ENCODE results near the gene PARN. TPM values are rescaled to one million over a fixed set of nuclear protein-coding genes. Genes with fewer than 3 reads are reported as not detected.

Gene PARN
- total RNA-seq, 2 experiments from 2014 or later, result 36.4 to 40.0 TPM

GRCh38 chr16:14539156-14539555, 90.9 kb downstream of the PARN start:
- H3K36me3 Mint-ChIP-seq (ENCODE audit: low read depth), result peaks cover 25% of the 10 kb centered on the region
- peaks cover 3% of the 10 kb centered on the region for H3K9me3 Mint-ChIP-seq (ENCODE audit: insufficient read depth)
- no peak overlapping the region for H3K4me3 Mint-ChIP-seq
- DNase-seq (no peak), ATAC-seq (no peak)
- no peak overlapping the region for H3K27ac Mint-ChIP-seq
- no peaks in the 10 kb centered on the region for H3K27me3 Mint-ChIP-seq (ENCODE audit: low read depth)
- CTCF ChIA-PET, result no interaction called here
- POLR2A ChIA-PET, result no interaction called here
- no peaks in the 10 kb centered on the region for H3K4me1 Mint-ChIP-seq (ENCODE audit: low read depth)

DNA sequence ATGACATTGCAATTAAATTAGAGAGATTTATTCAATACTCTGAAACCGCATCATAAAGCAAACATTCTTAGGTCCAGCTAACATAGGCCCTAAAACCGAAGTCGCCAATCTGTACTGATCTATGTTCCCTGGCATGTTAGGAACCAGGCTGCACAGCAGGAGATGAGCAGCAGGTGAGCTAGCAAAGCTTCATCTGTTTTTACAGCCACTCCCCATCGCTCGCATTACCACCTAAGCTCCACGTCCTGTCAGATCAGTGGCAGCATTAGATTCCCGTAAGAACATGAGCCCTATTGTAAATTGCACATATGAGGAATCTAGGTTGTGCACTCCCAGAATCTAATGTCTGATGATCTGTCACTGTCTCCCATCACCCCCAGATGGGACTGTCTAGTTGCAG, 91.5 kb downstream of the PARN start:
- POLR2A ChIA-PET, result interaction anchor here (1.1 kb wide), 1 partner anchor 146 kb away, joined by 4 read pairs; no protein-coding TSS in a partner anchor
- no peaks in the 10 kb centered on the region for H3K4me1 Mint-ChIP-seq (ENCODE audit: low read depth)
- CTCF ChIA-PET, result no interaction called here
- no peak overlapping the region for H3K27ac Mint-ChIP-seq
- peaks cover 24% of the 10 kb centered on the region for H3K36me3 Mint-ChIP-seq (ENCODE audit: low read depth)
- DNase-seq (no peak), ATAC-seq (no peak)
- H3K4me3 Mint-ChIP-seq, result no peak overlapping the region
- H3K9me3 Mint-ChIP-seq (ENCODE audit: insufficient read depth), result peaks cover 3% of the 10 kb centered on the region
- H3K27me3 Mint-ChIP-seq (ENCODE audit: low read depth), result no peaks in the 10 kb centered on the region

GRCh38 chr16:14531613-14532012, 98.4 kb downstream of the PARN start:
- ATAC-seq (no peak), DNase-seq (no peak)
- no peaks in the 10 kb centered on the region for H3K9me3 Mint-ChIP-seq (ENCODE audit: insufficient read depth)
- peaks cover 6% of the 10 kb centered on the region for H3K36me3 Mint-ChIP-seq (ENCODE audit: low read depth)
- H3K27ac Mint-ChIP-seq, result no peak overlapping the region
- ChIA-PET POLR2A (interaction anchor here (0.6 kb wide), 1 partner anchor 41 kb away, joined by 3 read pairs; no protein-coding TSS in a partner anchor), CTCF (no interaction called here)
- H3K27me3 Mint-ChIP-seq (ENCODE audit: low read depth), result no peaks in the 10 kb centered on the region
- H3K4me3 Mint-ChIP-seq, result no peak overlapping the region
- H3K4me1 Mint-ChIP-seq (ENCODE audit: low read depth), result no peaks in the 10 kb centered on the region

DNA sequence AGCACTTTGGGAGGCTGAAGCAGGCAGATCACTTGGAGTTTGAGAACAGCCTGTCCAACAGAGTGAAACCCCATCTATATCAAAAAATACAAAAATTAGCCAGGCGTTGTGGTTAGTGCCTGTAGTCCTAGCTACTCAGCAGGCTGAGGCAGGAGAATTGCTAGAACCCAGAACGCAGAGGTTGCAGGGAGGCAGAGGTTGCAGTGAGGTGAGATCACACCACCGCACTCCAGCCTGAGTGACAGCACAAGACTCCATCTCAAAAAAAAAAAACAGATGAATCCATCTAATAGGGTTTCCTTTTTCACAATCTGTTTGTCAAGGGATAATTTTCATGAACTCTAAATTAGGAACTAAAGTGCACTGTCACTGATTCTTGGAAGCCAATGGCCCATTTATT, 99.0 kb downstream of the PARN start:
- POLR2A ChIA-PET, result interaction anchor here (0.6 kb wide), 1 partner anchor 41 kb away, joined by 3 read pairs; no protein-coding TSS in a partner anchor
- Mint-ChIP-seq H3K9me3 (ENCODE audit: insufficient read depth) (no peaks in the 10 kb centered on the region), H3K4me3 (no peak overlapping the region), H3K27ac (no peak overlapping the region), H3K27me3 (ENCODE audit: low read depth) (no peaks in the 10 kb centered on the region), H3K4me1 (ENCODE audit: low read depth) (no peaks in the 10 kb centered on the region), H3K36me3 (ENCODE audit: low read depth) (peaks cover 6% of the 10 kb centered on the region)
- no peak for ATAC-seq
- DNase-seq, result no peak
- CTCF ChIA-PET, result interaction anchor here (1.3 kb wide), 1 partner anchor 160 kb away, joined by 3 read pairs; no protein-coding TSS in a partner anchor

DNA sequence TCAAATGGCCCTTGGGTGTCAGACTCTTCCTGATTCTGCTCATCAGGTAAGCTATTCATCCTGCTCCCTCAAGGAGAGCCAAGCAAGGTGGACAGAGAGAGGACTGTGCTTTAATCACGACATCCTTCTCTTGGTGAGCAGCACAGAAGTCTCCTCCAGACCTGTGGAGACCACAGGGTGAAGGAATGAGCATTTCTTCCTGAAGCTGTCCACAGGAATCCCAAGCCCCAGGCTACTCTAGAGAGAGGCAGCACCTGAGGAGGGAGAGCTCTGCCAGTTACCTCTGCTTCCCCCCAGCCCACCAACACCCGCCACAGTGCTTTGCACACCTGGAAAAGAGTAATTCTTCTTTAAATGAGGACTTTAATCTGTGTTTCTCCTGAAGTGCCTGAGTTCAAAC, 100.0 kb downstream of the PARN start:
- CTCF ChIA-PET, result interaction anchor here (1.3 kb wide), 3 partner anchors 159 to 610 kb away, joined by 3 to 4 read pairs (median 3); partner anchors contain the start of gene ERCC4
- ATAC-seq, result no peak

DNA sequence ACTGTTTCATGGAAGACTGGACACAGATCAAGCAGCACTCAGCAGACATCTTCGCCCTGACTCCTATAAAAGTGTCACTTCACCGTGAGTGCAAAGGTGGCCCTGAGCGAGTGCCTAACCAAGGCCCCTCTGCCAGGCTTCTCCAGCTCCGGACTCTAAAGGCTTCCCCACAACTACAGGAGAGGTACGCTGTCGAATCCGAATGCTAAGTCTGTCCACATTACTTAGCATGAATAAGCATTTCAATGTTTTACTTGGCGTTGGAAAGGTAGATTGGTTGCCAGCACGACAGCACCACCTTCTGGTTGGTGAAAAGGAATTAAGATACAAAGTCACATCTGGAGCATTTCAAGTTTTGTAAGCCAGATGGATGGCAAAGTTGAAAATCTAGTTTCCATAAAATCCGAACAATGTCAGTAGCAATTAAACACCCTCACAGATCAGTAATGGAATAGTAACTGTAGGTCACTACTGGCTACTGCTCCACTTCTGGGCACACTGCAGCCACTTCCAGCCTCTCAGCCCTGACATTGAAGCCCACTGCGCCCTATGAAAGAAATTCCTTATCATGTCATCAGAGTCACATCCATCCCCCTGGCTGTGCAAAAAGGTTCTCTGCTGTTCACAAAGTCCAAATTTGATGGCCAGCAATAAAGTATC, 100.9 kb downstream of the PARN start:
- POLR2A ChIA-PET, result no interaction called here

More for the DNA sequence above, 100.0 kb downstream of the PARN start:
- no peak for DNase-seq
- peaks cover 6% of the 10 kb centered on the region for H3K36me3 Mint-ChIP-seq (ENCODE audit: low read depth)
- H3K4me3 Mint-ChIP-seq, result no peak overlapping the region
- H3K9me3 Mint-ChIP-seq (ENCODE audit: insufficient read depth), result no peaks in the 10 kb centered on the region
- no peaks in the 10 kb centered on the region for H3K27me3 Mint-ChIP-seq (ENCODE audit: low read depth)
- no peak overlapping the region for H3K27ac Mint-ChIP-seq
- POLR2A ChIA-PET, result no interaction called here
- H3K4me1 Mint-ChIP-seq (ENCODE audit: low read depth), result no peaks in the 10 kb centered on the region

DNA sequence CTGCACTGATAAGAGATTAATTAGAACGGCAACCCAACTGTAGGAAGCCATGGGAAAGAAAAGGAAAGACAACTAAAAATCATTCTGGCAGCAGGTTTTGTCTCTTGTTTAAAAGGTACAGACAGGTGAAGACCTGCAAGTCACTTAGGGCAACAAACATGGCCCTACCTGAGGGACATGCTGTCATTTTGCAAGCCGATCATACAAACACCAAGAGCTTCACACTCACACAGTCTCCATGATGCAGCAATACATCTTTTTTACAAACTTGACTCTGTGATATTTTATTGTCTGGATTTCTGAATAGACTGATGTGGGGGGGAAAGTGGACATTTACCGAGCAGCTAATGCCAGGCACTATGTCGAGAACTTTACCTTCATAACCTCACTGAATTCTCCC, 101.8 kb downstream of the PARN start:
- POLR2A ChIA-PET, result no interaction called here
- no peaks in the 10 kb centered on the region for H3K9me3 Mint-ChIP-seq (ENCODE audit: insufficient read depth)
- no peak for DNase-seq
- no peaks in the 10 kb centered on the region for H3K4me1 Mint-ChIP-seq (ENCODE audit: low read depth)
- H3K27me3 Mint-ChIP-seq (ENCODE audit: low read depth), result no peaks in the 10 kb centered on the region
- H3K4me3 Mint-ChIP-seq, result no peak overlapping the region
- no peak overlapping the region for H3K27ac Mint-ChIP-seq
- no peak for ATAC-seq
- H3K36me3 Mint-ChIP-seq (ENCODE audit: low read depth), result no peaks in the 10 kb centered on the region
- CTCF ChIA-PET, result interaction anchor here (1.4 to 2.6 kb wide), 6 partner anchors 8 to 608 kb away, joined by 4 to 10 read pairs (median 6); partner anchors contain the start of gene ERCC4

More for the DNA sequence above, 100.9 kb downstream of the PARN start:
- no peaks in the 10 kb centered on the region for H3K4me1 Mint-ChIP-seq (ENCODE audit: low read depth)
- no peaks in the 10 kb centered on the region for H3K27me3 Mint-ChIP-seq (ENCODE audit: low read depth)
- DNase-seq, result peak; percentile 69
- peaks cover 6% of the 10 kb centered on the region for H3K36me3 Mint-ChIP-seq (ENCODE audit: low read depth)
- no peak overlapping the region for H3K4me3 Mint-ChIP-seq
- CTCF ChIA-PET, result interaction anchor here (1.3 to 2.6 kb wide), 7 partner anchors 9 to 609 kb away, joined by 3 to 10 read pairs (median 5); partner anchors contain the start of gene ERCC4
- no peaks in the 10 kb centered on the region for H3K9me3 Mint-ChIP-seq (ENCODE audit: insufficient read depth)
- peak; percentile 33 for ATAC-seq
- no peak overlapping the region for H3K27ac Mint-ChIP-seq

DNA sequence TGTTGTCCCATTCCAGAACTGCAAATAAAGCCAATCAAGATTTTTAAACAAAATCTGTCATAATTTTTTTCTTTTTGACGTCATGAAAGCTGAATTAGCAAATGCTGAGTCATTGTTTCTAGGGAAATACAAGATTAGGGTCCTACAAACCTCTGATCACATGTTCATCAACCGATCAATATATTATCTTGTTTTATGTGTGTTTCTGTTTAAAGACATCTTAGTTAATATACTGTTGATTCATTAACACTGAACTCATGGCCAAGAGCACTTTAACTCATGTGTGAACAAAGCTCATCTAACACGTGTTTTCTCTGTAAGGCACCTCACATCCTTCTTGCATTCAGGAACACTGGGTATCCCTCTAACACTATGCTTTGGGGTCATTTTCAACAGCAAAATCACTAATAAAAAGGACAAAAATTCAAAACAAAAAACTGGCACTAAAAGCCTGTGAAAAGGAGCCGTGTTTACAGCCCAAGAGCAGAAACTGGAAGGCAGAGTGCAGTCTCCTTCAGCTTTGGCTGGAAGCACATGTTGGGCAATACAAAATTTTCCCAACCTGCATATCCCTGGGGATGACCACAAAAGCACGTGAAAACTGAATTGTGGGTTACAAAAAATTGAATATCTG, 102.5 kb downstream of the PARN start:
- Mint-ChIP-seq H3K9me3 (ENCODE audit: insufficient read depth) (no peaks in the 10 kb centered on the region), H3K27ac (no peak overlapping the region), H3K4me1 (ENCODE audit: low read depth) (no peaks in the 10 kb centered on the region), H3K36me3 (ENCODE audit: low read depth) (no peaks in the 10 kb centered on the region), H3K27me3 (ENCODE audit: low read depth) (no peaks in the 10 kb centered on the region), H3K4me3 (no peak overlapping the region)
- DNase-seq (no peak), ATAC-seq (no peak)
- ChIA-PET CTCF (interaction anchor here (0.7 to 2.6 kb wide), 8 partner anchors 17 to 608 kb away, joined by 3 to 10 read pairs (median 6); partner anchors contain the start of gene ERCC4), POLR2A (no interaction called here)

DNA sequence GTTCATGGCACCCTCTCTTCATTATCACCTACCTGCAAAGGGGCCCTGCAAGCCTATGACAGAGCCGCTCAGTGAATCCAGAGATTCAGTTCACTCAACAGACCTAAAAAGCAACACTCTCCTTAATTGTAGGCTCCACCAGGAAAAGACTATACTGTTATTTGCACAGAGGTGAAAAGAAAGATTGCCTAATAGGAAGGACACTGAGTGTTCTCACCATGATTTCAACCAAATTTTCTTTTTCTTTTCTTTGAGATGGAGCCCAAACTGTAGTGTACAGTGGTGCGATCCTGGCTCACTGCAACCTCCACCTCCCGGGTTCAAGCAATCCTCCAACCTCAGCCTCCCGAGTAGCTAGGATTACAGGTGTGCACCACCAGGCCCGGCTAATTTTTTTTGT, 104.5 kb downstream of the PARN start:
- POLR2A ChIA-PET, result no interaction called here

DNA sequence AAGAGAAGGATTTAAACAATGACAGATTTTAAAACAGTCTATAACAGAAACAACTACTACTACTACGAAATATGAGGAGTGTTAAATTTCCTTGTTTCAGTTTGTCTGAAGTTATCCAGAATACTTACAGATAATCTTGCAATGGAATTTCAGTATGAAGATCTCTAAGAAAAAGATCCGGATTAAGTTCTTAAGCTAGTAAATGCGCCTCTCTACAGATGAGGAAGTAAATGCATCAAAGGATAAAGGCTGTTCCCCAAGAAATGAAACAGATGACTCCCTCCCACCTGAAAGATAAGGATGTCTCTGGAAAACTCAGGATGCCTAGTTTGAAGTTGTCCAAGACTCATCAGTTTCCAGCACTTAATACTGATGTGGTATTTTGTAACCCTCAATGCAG, 105.1 kb downstream of the PARN start:
- H3K36me3 Mint-ChIP-seq (ENCODE audit: low read depth), result no peaks in the 10 kb centered on the region
- H3K27ac Mint-ChIP-seq, result no peak overlapping the region
- H3K9me3 Mint-ChIP-seq (ENCODE audit: insufficient read depth), result no peaks in the 10 kb centered on the region
- DNase-seq (no peak), ATAC-seq (no peak)
- no peak overlapping the region for H3K4me3 Mint-ChIP-seq
- CTCF ChIA-PET, result no interaction called here
- no peaks in the 10 kb centered on the region for H3K27me3 Mint-ChIP-seq (ENCODE audit: low read depth)
- POLR2A ChIA-PET, result no interaction called here
- peaks cover 9% of the 10 kb centered on the region for H3K4me1 Mint-ChIP-seq (ENCODE audit: low read depth)

More for the DNA sequence above, 104.5 kb downstream of the PARN start:
- no peaks in the 10 kb centered on the region for H3K27me3 Mint-ChIP-seq (ENCODE audit: low read depth)
- H3K27ac Mint-ChIP-seq, result no peak overlapping the region
- CTCF ChIA-PET, result no interaction called here
- DNase-seq (no peak), ATAC-seq (no peak)
- H3K4me1 Mint-ChIP-seq (ENCODE audit: low read depth), result peaks cover 7% of the 10 kb centered on the region
- H3K9me3 Mint-ChIP-seq (ENCODE audit: insufficient read depth), result no peaks in the 10 kb centered on the region
- no peak overlapping the region for H3K4me3 Mint-ChIP-seq
- no peaks in the 10 kb centered on the region for H3K36me3 Mint-ChIP-seq (ENCODE audit: low read depth)

DNA sequence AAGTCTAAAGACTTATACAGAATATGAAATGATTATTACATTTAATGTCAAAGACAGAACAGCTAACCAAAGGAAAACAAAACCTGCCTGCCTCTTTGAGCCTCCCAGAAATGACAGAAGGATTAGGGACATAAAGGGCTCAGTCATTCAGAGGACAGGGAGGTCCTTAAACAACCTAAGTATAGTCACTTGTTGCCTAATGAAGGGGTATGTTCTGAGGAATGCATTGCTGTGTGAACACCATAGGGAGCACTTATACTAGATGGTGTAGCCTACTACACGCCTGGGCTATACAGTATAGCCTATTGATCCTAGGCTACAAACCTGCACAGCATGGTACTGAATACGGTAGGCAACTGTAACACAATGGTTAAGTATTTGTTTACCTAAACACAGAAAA, 106.4 kb downstream of the PARN start:
- ATAC-seq (no peak), DNase-seq (no peak)
- Mint-ChIP-seq H3K27ac (no peak overlapping the region), H3K4me3 (no peak overlapping the region), H3K4me1 (ENCODE audit: low read depth) (peaks cover 9% of the 10 kb centered on the region), H3K36me3 (ENCODE audit: low read depth) (no peaks in the 10 kb centered on the region), H3K27me3 (ENCODE audit: low read depth) (no peaks in the 10 kb centered on the region), H3K9me3 (ENCODE audit: insufficient read depth) (no peaks in the 10 kb centered on the region)
- ChIA-PET CTCF (no interaction called here), POLR2A (no interaction called here)

DNA sequence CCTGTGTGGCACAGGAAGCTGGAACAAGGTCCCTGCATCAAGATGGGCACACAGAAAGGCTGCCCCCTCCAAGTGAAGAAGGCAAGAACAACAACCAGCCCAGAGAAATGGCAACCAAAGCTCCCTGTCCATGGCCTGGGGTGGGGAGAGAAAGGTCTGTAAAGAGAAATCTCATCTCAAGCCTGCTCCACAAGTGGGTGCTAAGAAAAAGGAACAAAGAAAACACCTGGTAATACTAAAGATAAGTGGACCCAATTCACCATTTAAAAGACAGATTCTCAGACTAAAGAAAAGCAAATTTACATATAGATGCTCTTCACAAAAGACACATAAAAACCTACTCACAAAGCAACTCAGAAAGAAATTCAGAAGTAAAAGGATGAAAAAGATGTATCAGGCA, 107.4 kb downstream of the PARN start:
- DNase-seq (no peak), ATAC-seq (no peak)
- H3K9me3 Mint-ChIP-seq (ENCODE audit: insufficient read depth), result no peaks in the 10 kb centered on the region
- CTCF ChIA-PET, result no interaction called here
- H3K27me3 Mint-ChIP-seq (ENCODE audit: low read depth), result no peaks in the 10 kb centered on the region
- peaks cover 9% of the 10 kb centered on the region for H3K4me1 Mint-ChIP-seq (ENCODE audit: low read depth)
- no peaks in the 10 kb centered on the region for H3K36me3 Mint-ChIP-seq (ENCODE audit: low read depth)
- H3K27ac Mint-ChIP-seq, result no peak overlapping the region
- POLR2A ChIA-PET, result no interaction called here
- no peak overlapping the region for H3K4me3 Mint-ChIP-seq

Measured in activated CD8-positive, alpha-beta T cell treated with anti-CD3 and anti-CD28 coated beads, Interleukin-2, amount 10 ng/mL, durations not matched to agents 7 days and 5 days (primary cell).